ENCODE data around the gene CYTL1.

- no peak for TF ChIP-seq CTCF (IDR thresholded peaks at IDR 0.05)
- TF ChIP-seq POLR2A (IDR thresholded peaks at IDR 0.05): no peak
- TF ChIP-seq EP300 (IDR thresholded peaks at IDR 0.05): no peak
- no peak for TF ChIP-seq POLR2AphosphoS5 (IDR thresholded peaks at IDR 0.05)
Observed at GRCh38 chr4:4990329-4990728, 28.9 kb downstream of the CYTL1 start.
